Pancreas (tissue), 10 donors: Measurements from ENCODE around the gene MECP2. TPM values are rescaled to one million over a fixed set of nuclear protein-coding genes. Genes with fewer than 3 reads are reported as not detected.
"Not testable (repeated sequence)": the region's sequence is repeated elsewhere in the genome, so short reads cannot be mapped to it uniquely, and the experiment has no call there.

Experiments
- ATAC-seq, 4 donors: fragments of 200-7000 bp; cut with Tn5 transposase; one replicate each; pipeline versions ENCODE4 v1.8.0 to v1.9.1; 2020; ENCODE audit warnings: mild to moderate bottlenecking in 4 of 4, moderate library complexity in 4 of 4
- DNase-seq, 6 donors: peaks; one replicate each; pipeline ENCODE4 v3.0.0-alpha.2; 2020
- FAIRE-seq: peaks from 2 replicates; lab custom pipeline; 2012; peaks lifted over from hg19 to GRCh38; lab: Jason Lieb, UNC
- H3K27ac ChIP-seq, 4 donors: fragments of 200-600 bp; sonication (generic); 1 replicate in 3 of 4; 2 replicates in 1 of 4; pipeline versions ENCODE4 v1.5.0 to v1.8.0; 2020
- H3K27me3 ChIP-seq, 4 donors: fragments of 200-600 bp; one replicate each; pipeline ENCODE4 v1.8.0; 2021
- H3K36me3 ChIP-seq, 3 donors: fragments of 200-600 bp; sonication (generic) in 1 of 3; one replicate each; pipeline versions ENCODE4 v1.5.0 to v1.8.0; 2020 to 2021
- H3K4me1 ChIP-seq, 3 donors: fragments of 200-600 bp; one replicate each; pipeline ENCODE4 v1.8.0; 2021
- H3K4me3 ChIP-seq, 4 donors: fragments of 200-600 bp; sonication (generic) in 2 of 4; one replicate each; pipeline versions ENCODE4 v1.5.0 to v1.8.0; 2020 to 2021
- H3K9me3 ChIP-seq, 4 donors: fragments of 200-600 bp; one replicate each; pipeline ENCODE4 v1.8.0; 2021
- CTCF ChIP-seq, 4 donors: fragments of 200-600 bp; sonication (generic) in 3 of 4; IDR thresholded peaks; one replicate each; pipeline versions ENCODE4 v1.5.0 to v1.8.0; 2021; ENCODE audit warnings: antibody characterized with exemption in 4 of 4
- WGBS, 2 donors: extraction: QIAGEN DNeasy Blood & Tissue Kit; methylation state at CpG; one replicate each; pipeline ENCODE4 v1.1.7; 2013; 5-methylcytosine and 5-hydroxymethylcytosine counted together
- intact Hi-C, 3 donors: fragments of 100-400 bp; cut with DNase I; formaldehyde crosslinking; loops; one replicate each; pipeline versions ENCODE4 v1.11.1 to v1.14.2; 2022
- polyA plus RNA-seq, 2 donors: library from polyadenylated mRNA; stranded (reverse); fragments of 200-250 nt; gene quantifications; one replicate each; pipeline ENCODE4 v1.2.3, GENCODE V29; 2013
- total RNA-seq, 6 donors: library from RNA; stranded (reverse); fragmentation: NEBNext Ultra II Directional in 4 of 6; extraction: Animal tissue kit (Norgen Biotek cat#: 25700) in 4 of 6; gene quantifications; one replicate each; pipeline versions ENCODE4 v1.2.1 to v1.2.4, GENCODE V29; 2021 to 2023
- donor health status: healthy with polysubstance abuse.
- donor health status: DM: no; HTN: no; CAD: no; lungs with moderate emphysema.
- donor health status: DM: no; HTN: no; CAD: no.
- donor health status: control.
- donor health status: control.
- donor health status: Bipolar disorder and iron deficiency.
- donor health status: DM: yes; HTN: yes; CAD: no.
- donor health status: DM: no; HTN: no; CAD: no.
- donor health status: DM: no; HTN: no; CAD: no.
- donor health status: DM: yes; HTN: yes; CAD: no.

Gene MECP2
- total and polyA plus RNA-seq, 8 donors = 17.7 to 30.8 (median 22.1) TPM

GRCh38 chrX:153995504-153995903 lies 102.0 kb downstream of the MECP2 start:
- no peak for FAIRE-seq
- intact Hi-C loops = no loop called here
- no peak for TF ChIP-seq CTCF (IDR thresholded peaks at IDR 0.05)

GRCh38 chrX:153994398-153994797 lies 103.1 kb downstream of the MECP2 start:
- WGBS, 2 donors = 68 to 78% methylated on average over 2 to 4 of the region's 5 CpGs
- FAIRE-seq, DNase-seq, H3K9me3 ChIP-seq, H3K4me3 ChIP-seq, intact Hi-C loops, H3K27ac ChIP-seq, ATAC-seq, H3K4me1 ChIP-seq, H3K36me3 ChIP-seq: not testable (repeated sequence)
- peaks cover 0 to 20% (median 0%) of the 10 kb centered on the region in 4 donors for H3K27me3 ChIP-seq

More at GRCh38 chrX:153995504-153995903, 102.0 kb downstream of the MECP2 start:
- Histone ChIP-seq H3K9me3 (no peaks in the 10 kb centered on the region), H3K27ac (no peak overlapping the region), H3K27me3 (peaks cover 0 to 20% (median 0%) of the 10 kb centered on the region in 4 donors), H3K4me1 (no peaks in the 10 kb centered on the region), H3K36me3 (no peaks in the 10 kb centered on the region), H3K4me3 (no peak overlapping the region)
- ATAC-seq = no peak
- DNase-seq = no peak
- 97 to 98% methylated on average over 8 of the region's 8 CpGs for WGBS, 2 donors

GRCh38 chrX:153993978-153994377 lies 103.5 kb downstream of the MECP2 start:
- H3K4me3 ChIP-seq = no peak overlapping the region
- WGBS, 2 donors = 86 to 92% methylated on average over 10 of the region's 10 CpGs
- H3K4me1 ChIP-seq = no peaks in the 10 kb centered on the region
- intact Hi-C loops = no loop called here
- no peak overlapping the region for H3K27ac ChIP-seq
- no peaks in the 10 kb centered on the region for H3K9me3 ChIP-seq
- H3K27me3 ChIP-seq = peaks cover 0 to 20% (median 0%) of the 10 kb centered on the region in 4 donors
- FAIRE-seq (no peak), DNase-seq (no peak), ATAC-seq (no peak)
- TF ChIP-seq CTCF (IDR thresholded peaks at IDR 0.05) = no peak
- H3K36me3 ChIP-seq = no peaks in the 10 kb centered on the region

DNA sequence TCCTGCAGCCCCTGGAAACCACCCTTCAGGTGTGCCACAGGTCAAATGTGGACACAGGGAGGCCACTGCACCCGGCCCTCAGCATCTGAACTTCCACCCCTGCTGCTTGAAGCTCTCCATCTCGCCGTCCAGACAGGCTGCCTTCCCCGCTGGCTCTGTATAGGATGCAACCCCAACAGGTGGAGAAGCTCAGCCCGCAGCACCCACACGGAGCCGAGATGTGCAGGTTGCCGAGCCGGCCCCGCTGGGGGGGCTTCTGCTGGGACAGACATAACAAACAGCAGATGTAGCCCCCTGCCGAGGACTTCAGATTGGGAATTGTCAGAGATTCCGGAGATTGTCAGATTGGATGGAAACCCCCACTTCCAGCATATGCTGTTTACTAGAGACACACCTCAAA lies 104.4 kb downstream of the MECP2 start:
- FAIRE-seq (no peak), DNase-seq (no peak), ATAC-seq (no peak)
- H3K4me1 ChIP-seq = no peaks in the 10 kb centered on the region
- H3K4me3 ChIP-seq = no peak overlapping the region
- WGBS, 2 donors = 84 to 90% methylated on average over 12 of the region's 12 CpGs
- peaks cover 0 to 20% (median 0%) of the 10 kb centered on the region in 4 donors for H3K27me3 ChIP-seq
- no peak overlapping the region for H3K27ac ChIP-seq
- TF ChIP-seq CTCF (IDR thresholded peaks at IDR 0.05) = no peak
- intact Hi-C loops = no loop called here
- no peaks in the 10 kb centered on the region for H3K9me3 ChIP-seq
- H3K36me3 ChIP-seq = no peaks in the 10 kb centered on the region

DNA sequence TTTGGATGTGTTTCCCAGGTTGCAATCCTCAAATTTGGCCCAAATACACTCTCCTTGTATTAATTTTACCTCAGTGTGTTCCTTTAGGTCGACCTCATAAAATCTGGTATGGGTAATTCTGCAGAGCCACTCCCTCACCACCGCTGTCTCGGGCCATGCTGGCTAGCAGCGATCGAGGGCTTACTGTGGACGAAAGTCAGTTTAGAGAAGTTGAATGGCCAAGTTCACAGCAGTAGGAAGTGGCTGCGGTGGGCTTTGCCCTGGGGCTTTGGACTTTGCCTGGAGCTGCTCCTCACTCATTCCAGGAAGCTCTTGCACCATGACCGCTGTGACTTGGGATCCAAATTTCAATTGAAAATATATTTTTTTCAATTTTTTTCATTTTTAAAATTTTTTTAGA lies 105.3 kb downstream of the MECP2 start:
- no peak for TF ChIP-seq CTCF (IDR thresholded peaks at IDR 0.05)
- Histone ChIP-seq H3K4me3 (no peak overlapping the region), H3K36me3 (no peaks in the 10 kb centered on the region), H3K27me3 (peaks cover 0 to 17% (median 0%) of the 10 kb centered on the region in 4 donors), H3K4me1 (no peaks in the 10 kb centered on the region), H3K27ac (no peak overlapping the region), H3K9me3 (no peaks in the 10 kb centered on the region)
- DNase-seq = no peak
- 87 to 91% methylated on average over 8 of the region's 8 CpGs for WGBS, 2 donors
- no peak for FAIRE-seq
- intact Hi-C loops = no loop called here
- ATAC-seq = no peak
